Ovary (tissue), 3 donors: ENCODE results near the gene MCRIP1.

Experiments used
- EP300 ChIP-seq: sonication (generic); formaldehyde crosslinking; IDR thresholded peaks from one replicate; pipeline ENCODE4 v1.6.1; 2017; ENCODE audit warnings: antibody characterized with exemption
- POLR2A ChIP-seq: fragments of 450-650 bp; IDR thresholded peaks from one replicate; pipeline ENCODE4 v1.6.1; 2017; ENCODE audit warnings: antibody characterized with exemption, mild to moderate bottlenecking, moderate library complexity
- TF ChIP-seq, protein P1 (sequence below), 3 donors: fragments of 450-650 bp in 2 of 3; fragments of 200-600 bp in 1 of 3; IDR thresholded peaks; one replicate each; pipeline versions ENCODE4 v1.5.1 to v1.8.0; 2016 to 2022; ENCODE audit warnings: antibody characterized with exemption in 3 of 3, mild to moderate bottlenecking in 1 of 3
- donor health status: DM: no; HTN: no; CAD: no.

DNA sequence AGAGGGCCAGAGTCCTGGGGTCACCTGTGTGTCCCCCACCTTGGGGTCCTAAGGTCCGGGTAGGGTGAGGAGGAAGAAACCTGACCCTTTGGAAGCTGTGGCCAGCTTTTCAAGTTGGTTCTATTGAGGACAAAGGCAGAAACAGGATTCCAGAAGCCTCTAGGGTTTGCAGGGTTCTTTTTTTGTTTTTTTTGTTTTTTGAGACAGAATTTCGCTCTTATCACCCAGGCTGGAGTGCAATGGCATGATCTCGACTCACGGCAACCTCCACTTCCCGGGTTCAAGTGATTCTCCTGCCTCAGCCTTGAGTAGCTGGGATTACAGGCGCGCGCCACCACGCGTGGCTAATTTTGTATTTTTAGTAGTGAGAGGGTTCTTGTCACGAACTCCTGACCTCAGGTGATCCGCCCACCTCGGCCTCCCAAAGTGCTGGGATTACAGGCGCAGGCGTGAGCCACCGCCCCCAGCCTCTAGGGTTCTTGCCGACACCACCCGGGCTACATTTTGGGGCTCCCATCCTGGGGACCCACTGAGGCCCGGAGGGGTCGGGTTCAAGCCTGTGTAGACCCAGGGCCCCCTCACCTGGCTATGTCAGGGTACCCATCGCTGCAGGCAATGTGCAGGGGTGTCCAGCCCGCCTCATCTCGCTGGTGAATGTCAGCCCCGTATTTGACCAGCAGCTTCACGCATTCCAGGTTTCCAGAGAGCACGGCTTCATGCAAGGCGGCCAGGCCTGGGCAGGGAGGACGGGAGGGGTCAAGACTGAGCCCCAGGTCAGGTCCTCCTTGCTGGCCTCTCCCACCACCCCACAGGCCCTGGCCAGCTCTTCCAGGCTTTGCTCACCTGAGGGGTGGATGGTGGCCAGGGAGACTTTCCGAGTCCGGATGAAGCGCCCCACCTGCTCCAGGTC lies 1.1 kb upstream of the MCRIP1 start:
- TF ChIP-seq, protein P1, sequence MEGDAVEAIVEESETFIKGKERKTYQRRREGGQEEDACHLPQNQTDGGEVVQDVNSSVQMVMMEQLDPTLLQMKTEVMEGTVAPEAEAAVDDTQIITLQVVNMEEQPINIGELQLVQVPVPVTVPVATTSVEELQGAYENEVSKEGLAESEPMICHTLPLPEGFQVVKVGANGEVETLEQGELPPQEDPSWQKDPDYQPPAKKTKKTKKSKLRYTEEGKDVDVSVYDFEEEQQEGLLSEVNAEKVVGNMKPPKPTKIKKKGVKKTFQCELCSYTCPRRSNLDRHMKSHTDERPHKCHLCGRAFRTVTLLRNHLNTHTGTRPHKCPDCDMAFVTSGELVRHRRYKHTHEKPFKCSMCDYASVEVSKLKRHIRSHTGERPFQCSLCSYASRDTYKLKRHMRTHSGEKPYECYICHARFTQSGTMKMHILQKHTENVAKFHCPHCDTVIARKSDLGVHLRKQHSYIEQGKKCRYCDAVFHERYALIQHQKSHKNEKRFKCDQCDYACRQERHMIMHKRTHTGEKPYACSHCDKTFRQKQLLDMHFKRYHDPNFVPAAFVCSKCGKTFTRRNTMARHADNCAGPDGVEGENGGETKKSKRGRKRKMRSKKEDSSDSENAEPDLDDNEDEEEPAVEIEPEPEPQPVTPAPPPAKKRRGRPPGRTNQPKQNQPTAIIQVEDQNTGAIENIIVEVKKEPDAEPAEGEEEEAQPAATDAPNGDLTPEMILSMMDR (IDR thresholded peaks at IDR 0.05): no peak
- TF ChIP-seq POLR2A: no peak
- TF ChIP-seq EP300: no peak
